PC-3 (cell line): ENCODE data around the gene BMS1. TPM values are rescaled to one million over a fixed set of nuclear protein-coding genes. Genes with fewer than 3 reads are reported as not detected.

Source experiments
- ATAC-seq: fragments of 200-7000 bp; cut with Tn5 transposase; 2 replicates; pipeline ENCODE4 v1.9.1; 2020; ENCODE audit warnings: mild to moderate bottlenecking, moderate library complexity
- BruUV-seq: library from RNA; stranded (reverse); fragments of 400-500 nt; replicated peaks from 2 replicates; lab custom pipeline; 2021; lab: Mats Ljungman, UMichigan
- CTCF ChIA-PET: fragments of 300-600 bp; sonication (Branson Sonifier 250); formaldehyde crosslinking; loops from one replicate; lab custom pipeline; 2022; ENCODE audit warnings: antibody characterized with exemption; lab: Charles Lee
- POLR2A ChIA-PET: fragments of 300-600 bp; sonication (Branson Sonifier 250); formaldehyde crosslinking; loops from one replicate; lab custom pipeline; 2022; ENCODE audit warnings: antibody characterized with exemption; ENCODE audit not compliant: unreplicated experiment; lab: Charles Lee
- DNase-seq: peaks from one replicate; pipeline ENCODE4 v3.0.0-alpha.2; 2015
- H2AFZ ChIP-seq: fragments of 300-600 bp; sonication (generic); 2 replicates; pipeline ENCODE4 v1.6.0; 2016; ENCODE audit warnings: antibody characterized with exemption, low read length
- H3F3A ChIP-seq: fragments of 300-600 bp; sonication (generic); one replicate; pipeline ENCODE4 v1.6.0; 2017; ENCODE audit warnings: antibody characterized with exemption, low read length, control low read depth, mild to moderate bottlenecking; ENCODE audit not compliant: unreplicated experiment
- H3K27ac ChIP-seq: fragments of 300-600 bp; sonication (generic); 2 replicates; pipeline ENCODE4 v1.5.1; 2016; ENCODE audit warnings: mild to moderate bottlenecking, low read length
- H3K27me3 ChIP-seq: fragments of 300-600 bp; sonication (generic); 2 replicates; pipeline ENCODE4 v1.6.1; 2016; ENCODE audit warnings: low read length, mixed read lengths
- H3K36me3 ChIP-seq: fragments of 300-600 bp; sonication (generic); 2 replicates; pipeline ENCODE4 v1.6.1; 2016; ENCODE audit warnings: low read depth, mixed run types, low read length, mixed read lengths
- H3K4me1 ChIP-seq: fragments of 300-600 bp; sonication (generic); 2 replicates; pipeline ENCODE4 v1.5.1; 2016; ENCODE audit warnings: low read length; ENCODE audit not compliant: insufficient read depth
- H3K4me2 ChIP-seq: fragments of 300-600 bp; sonication (generic); 2 replicates; pipeline ENCODE4 v1.6.0; 2016; ENCODE audit warnings: low read length
- H3K4me3 ChIP-seq: fragments of 300-600 bp; sonication (generic); 2 replicates; pipeline ENCODE4 v1.5.1; 2016; ENCODE audit warnings: mild to moderate bottlenecking, low read length, mixed read lengths
- H3K79me2 ChIP-seq: fragments of 300-600 bp; sonication (generic); 2 replicates; pipeline ENCODE4 v1.6.1; 2017; ENCODE audit warnings: low read length, mixed read lengths
- H3K9ac ChIP-seq: fragments of 300-600 bp; sonication (generic); 2 replicates; pipeline ENCODE4 v1.6.0; 2016; ENCODE audit warnings: mild to moderate bottlenecking, low read length
- H3K9me2 ChIP-seq: fragments of 300-600 bp; sonication (generic); replicated peaks from 2 replicates; pipeline ENCODE4 v1.6.1; 2016; ENCODE audit warnings: mixed run types, low read length, mixed read lengths
- H3K9me3 ChIP-seq: fragments of 300-600 bp; sonication (generic); 2 replicates; pipeline ENCODE4 v1.6.1; 2016; ENCODE audit warnings: low read length, mixed read lengths
- H4K20me1 ChIP-seq: fragments of 300-600 bp; sonication (generic); 2 replicates; pipeline ENCODE4 v1.6.1; 2016; ENCODE audit warnings: low read length, mixed read lengths
- EZH2 ChIP-seq: fragments of 300-600 bp; sonication (generic); IDR thresholded peaks from one replicate; pipeline ENCODE4 v1.6.1; 2017; ENCODE audit warnings: antibody characterized with exemption, mild to moderate bottlenecking, low read length; ENCODE audit not compliant: unreplicated experiment
- EZH2phosphoT487 ChIP-seq: fragments of 300-600 bp; sonication (generic); IDR thresholded peaks from 2 replicates; pipeline ENCODE4 v1.6.1; 2018; ENCODE audit warnings: mild to moderate bottlenecking, antibody characterized with exemption, low read length, borderline replicate concordance
- intact Hi-C: fragments of 100-400 bp; cut with micrococcal nuclease; formaldehyde crosslinking; loops from 2 replicates; pipeline ENCODE4 v1.9.0; 2023
- total RNA-seq: library from RNA; depleted of rRNA; stranded (reverse); fragments of >200 nt; gene quantifications from 2 replicates; pipeline ENCODE4 v1.2.3, GENCODE V29; 2014
- TF ChIP-seq, protein P1 (sequence below): fragments of 300-600 bp; sonication (generic); conservative IDR thresholded peaks from 2 replicates; pipeline ENCODE4 v1.5.1; 2017; ENCODE audit warnings: antibody characterized with exemption, low read depth, mild to moderate bottlenecking, low read length

The BMS1 gene
- total RNA-seq, 1 experiment from 2014 or later: 36.6 TPM

GRCh38 chr10:42776681-42777080 is 5.9 kb upstream of the BMS1 start:
- Histone ChIP-seq H3K79me2 (no peaks in the 10 kb centered on the region), H3K36me3 (no peaks in the 10 kb centered on the region), H3F3A (no peaks in the 10 kb centered on the region), H3K9me2 (no peaks in the 10 kb centered on the region), H3K4me1 (0 out of 2 replicates have a peak, but pooled peaks cover under 1% of the 10 kb centered on the region), H2AFZ (no peak overlapping the region), H3K9ac (no peak overlapping the region), H3K4me3 (no peak overlapping the region), H3K9me3 (no peaks in the 10 kb centered on the region), H3K27me3 (peaks cover 14% of the 10 kb centered on the region; the same call in 1 of the 2 replicates), H3K4me2 (no peak overlapping the region), H3K27ac (no peak overlapping the region), H4K20me1 (no peaks in the 10 kb centered on the region)
- POLR2A ChIA-PET: no interaction called here
- BruUV-seq: no TSS peak
- ATAC-seq (no peak), DNase-seq (no peak)
- CTCF ChIA-PET: no interaction called here
- intact Hi-C loops: no loop called here
- TF ChIP-seq EZH2phosphoT487: no peak
- no peak for TF ChIP-seq EZH2
- TF ChIP-seq, protein P1, sequence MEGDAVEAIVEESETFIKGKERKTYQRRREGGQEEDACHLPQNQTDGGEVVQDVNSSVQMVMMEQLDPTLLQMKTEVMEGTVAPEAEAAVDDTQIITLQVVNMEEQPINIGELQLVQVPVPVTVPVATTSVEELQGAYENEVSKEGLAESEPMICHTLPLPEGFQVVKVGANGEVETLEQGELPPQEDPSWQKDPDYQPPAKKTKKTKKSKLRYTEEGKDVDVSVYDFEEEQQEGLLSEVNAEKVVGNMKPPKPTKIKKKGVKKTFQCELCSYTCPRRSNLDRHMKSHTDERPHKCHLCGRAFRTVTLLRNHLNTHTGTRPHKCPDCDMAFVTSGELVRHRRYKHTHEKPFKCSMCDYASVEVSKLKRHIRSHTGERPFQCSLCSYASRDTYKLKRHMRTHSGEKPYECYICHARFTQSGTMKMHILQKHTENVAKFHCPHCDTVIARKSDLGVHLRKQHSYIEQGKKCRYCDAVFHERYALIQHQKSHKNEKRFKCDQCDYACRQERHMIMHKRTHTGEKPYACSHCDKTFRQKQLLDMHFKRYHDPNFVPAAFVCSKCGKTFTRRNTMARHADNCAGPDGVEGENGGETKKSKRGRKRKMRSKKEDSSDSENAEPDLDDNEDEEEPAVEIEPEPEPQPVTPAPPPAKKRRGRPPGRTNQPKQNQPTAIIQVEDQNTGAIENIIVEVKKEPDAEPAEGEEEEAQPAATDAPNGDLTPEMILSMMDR: no peak

GRCh38 chr10:42780456-42780855 is 2.1 kb upstream of the BMS1 start:
- Histone ChIP-seq H3K27ac (no peak overlapping the region), H3K4me3 (no peak overlapping the region), H3K79me2 (peaks cover 26% of the 10 kb centered on the region), H4K20me1 (peaks cover 14% of the 10 kb centered on the region), H3K27me3 (peaks cover 9% of the 10 kb centered on the region; the same call in 1 of the 2 replicates), H3K4me2 (no peak overlapping the region), H3K9me2 (no peaks in the 10 kb centered on the region), H3K9me3 (no peaks in the 10 kb centered on the region), H3F3A (no peaks in the 10 kb centered on the region), H2AFZ (no peak overlapping the region), H3K36me3 (peaks cover 15% of the 10 kb centered on the region), H3K9ac (no peak overlapping the region), H3K4me1 (peaks cover 14% of the 10 kb centered on the region)
- ChIA-PET POLR2A (interaction anchor here (0.6 kb wide), 1 partner anchor 592 kb away, joined by 5 read pairs; no protein-coding TSS in a partner anchor), CTCF (no interaction called here)
- BruUV-seq: no TSS peak
- ATAC-seq: no peak
- DNase-seq: no peak
- intact Hi-C loops: loop anchor here (10.0 kb wide), 1 partner anchor 226 kb away; no protein-coding TSS in a partner anchor
- TF ChIP-seq, protein P1: no peak
- TF ChIP-seq EZH2phosphoT487 (no peak), EZH2 (no peak)

- ChIA-PET CTCF (interaction anchor here (1.0 kb wide), 1 partner anchor 28 kb away, joined by 3 read pairs; no protein-coding TSS in a partner anchor), POLR2A (interaction anchor here (0.5 kb wide), 1 partner anchor 246 kb away, joined by 3 read pairs; no protein-coding TSS in a partner anchor)
- peak overlapping the region; percentile 99 for H2AFZ ChIP-seq
Observed at GRCh38 chr10:42781893-42782445, 626 bp upstream of the BMS1 start.

More at GRCh38 chr10:42781893-42782445, 626 bp upstream of the BMS1 start:
- intact Hi-C loops: loop anchor here (10.0 kb wide), 1 partner anchor 227 kb away; no protein-coding TSS in a partner anchor
- Histone ChIP-seq H3F3A (no peaks in the 10 kb centered on the region), H3K27me3 (no peaks in the 10 kb centered on the region), H3K9ac (peak overlapping the region; percentile 93), H3K9me3 (no peaks in the 10 kb centered on the region), H4K20me1 (peaks cover 18% of the 10 kb centered on the region), H3K36me3 (peaks cover 29% of the 10 kb centered on the region), H3K79me2 (peaks cover 39% of the 10 kb centered on the region), H3K9me2 (no peaks in the 10 kb centered on the region), H3K27ac (peak overlapping the region; percentile 65), H3K4me2 (peak overlapping the region; percentile 88), H3K4me3 (peak overlapping the region; percentile 79), H3K4me1 (peaks cover 14% of the 10 kb centered on the region)
- TF ChIP-seq EZH2 (no peak), EZH2phosphoT487 (no peak)
- TF ChIP-seq, protein P1: no peak
- BruUV-seq: TSS peak; percentile 73
- DNase-seq (no peak), ATAC-seq (no peak)
